Ovary (tissue), 9 donors: Measurements from ENCODE around the gene DNAAF1. TPM values are rescaled to one million over a fixed set of nuclear protein-coding genes. Genes with fewer than 3 reads are reported as not detected.

Source experiments
- DNase-seq, 5 donors: peaks; one replicate each; pipeline ENCODE4 v3.0.0-alpha.2; 2019 to 2020
- H3K27ac ChIP-seq, 2 donors: fragments of 200-600 bp; one replicate each; pipeline versions ENCODE4 v1.5.1 to v1.8.0; 2019 to 2022
- H3K27me3 ChIP-seq: fragments of 200-600 bp; one replicate; pipeline ENCODE4 v1.8.0; 2022
- H3K36me3 ChIP-seq: fragments of 200-600 bp; sonication (generic); one replicate; pipeline ENCODE4 v1.5.1; 2019
- H3K4me1 ChIP-seq: one replicate; pipeline ENCODE4 v1.8.1; 2013; ENCODE audit warnings: mild to moderate bottlenecking, moderate library complexity; ENCODE audit not compliant: insufficient read depth
- H3K4me3 ChIP-seq: fragments of 200-600 bp; sonication (generic); one replicate; pipeline ENCODE4 v1.5.1; 2017
- H3K9me3 ChIP-seq, 2 donors: fragments of 200-600 bp in 1 of 2; sonication (generic) in 1 of 2; one replicate each; pipeline versions ENCODE4 v1.5.1 to v1.8.1; 2013 to 2019; ENCODE audit warnings: mild to moderate bottlenecking in 1 of 2, moderate library complexity in 1 of 2
- CTCF ChIP-seq, 3 donors: fragments of 450-650 bp in 2 of 3; fragments of 200-600 bp in 1 of 3; IDR thresholded peaks; one replicate each; pipeline versions ENCODE4 v1.5.1 to v1.8.0; 2016 to 2022; ENCODE audit warnings: antibody characterized with exemption in 3 of 3, mild to moderate bottlenecking in 1 of 3
- EP300 ChIP-seq: sonication (generic); formaldehyde crosslinking; IDR thresholded peaks from one replicate; pipeline ENCODE4 v1.6.1; 2017; ENCODE audit warnings: antibody characterized with exemption
- POLR2A ChIP-seq: fragments of 450-650 bp; IDR thresholded peaks from one replicate; pipeline ENCODE4 v1.6.1; 2017; ENCODE audit warnings: antibody characterized with exemption, mild to moderate bottlenecking, moderate library complexity
- WGBS, 3 donors: extraction: QIAGEN DNeasy Blood & Tissue Kit in 1 of 3; methylation state at CpG; one replicate each; pipeline versions ENCODE4 v1.1.5 to v1.1.7; 2013 to 2017; 5-methylcytosine and 5-hydroxymethylcytosine counted together
- intact Hi-C, 4 donors: fragments of 100-400 bp; cut with DNase I; formaldehyde crosslinking; loops; one replicate each; pipeline versions ENCODE4 v1.11.0 to v1.15.1; 2022 to 2023
- polyA plus RNA-seq, 2 donors: library from polyadenylated mRNA; stranded (reverse); fragments of 200-250 nt in 1 of 2; fragments of 350-450 nt in 1 of 2; fragmentation: Illumina TruSeq in 1 of 2; extraction: RNeasy Lipid Tissue Mini Kit (QIAGEN cat#74804) in 1 of 2; gene quantifications; one replicate each; pipeline ENCODE4 v1.2.3, GENCODE V29; 2013 to 2014
- total RNA-seq, 7 donors: library from RNA; depleted of rRNA in 2 of 7; stranded (reverse); fragments of >200 nt in 2 of 7; fragmentation: NEBNext Ultra II Directional in 3 of 7; extraction: Animal tissue kit (Norgen Biotek cat#: 25700) in 3 of 7; gene quantifications; one replicate each; pipeline versions ENCODE4 v1.1.0 to v1.2.4, GENCODE V29; 2016 to 2023
- donor health status: DM: no; HTN: no; CAD: no; lungs with moderate emphysema.
- donor health status: DM: no; HTN: no; CAD: no.
- donor health status: Bipolar disorder and iron deficiency.
- donor health status: DM: yes; HTN: yes; CAD: no.
- donor health status: DM: no; HTN: no; CAD: no.
- donor health status: DM: yes; HTN: yes; CAD: no.

Gene DNAAF1
- total and polyA plus RNA-seq, 9 donors: 0.33 to 42.6 (median 1.8) TPM

- Histone ChIP-seq H3K4me1 (peaks cover 5% of the 10 kb centered on the region), H3K9me3 (no peaks in the 10 kb centered on the region), H3K36me3 (no peaks in the 10 kb centered on the region), H3K27me3 (no peaks in the 10 kb centered on the region), H3K27ac (no peak overlapping the region), H3K4me3 (no peak overlapping the region)
- intact Hi-C loops: no loop called here
- no peak for TF ChIP-seq EP300
- no peak for TF ChIP-seq CTCF (IDR thresholded peaks at IDR 0.05)
- no peak for TF ChIP-seq POLR2A
- 95 to 98% (median 96%) methylated on average over 1 of the region's 1 CpG for WGBS, 3 donors
- no peak for DNase-seq
Observed at GRCh38 chr16:84143081-84143480, 2.0 kb upstream of the DNAAF1 start.

- Histone ChIP-seq H3K27ac (peak overlapping the region in 1 of 2 donors; percentile 79), H3K4me1 (peaks cover 5% of the 10 kb centered on the region), H3K27me3 (no peaks in the 10 kb centered on the region), H3K36me3 (no peaks in the 10 kb centered on the region), H3K4me3 (peak overlapping the region; percentile 70), H3K9me3 (no peaks in the 10 kb centered on the region)
- TF ChIP-seq CTCF (IDR thresholded peaks at IDR 0.05) (no peak), EP300 (no peak), POLR2A (no peak)
- intact Hi-C loops: no loop called here
- WGBS, 3 donors: 9 to 13% (median 13%) methylated on average over 13 of the region's 13 CpGs
- DNase-seq: peak in 1 of 5 donors; percentile 52
Observed at GRCh38 chr16:84143784-84144199, 1.3 kb upstream of the DNAAF1 start.

- peak overlapping the region; percentile 70 for H3K4me3 ChIP-seq
- H3K27me3 ChIP-seq: no peaks in the 10 kb centered on the region
- H3K4me1 ChIP-seq: peaks cover 2% of the 10 kb centered on the region
- WGBS, 3 donors: 1% methylated on average over 33 to 39 of the region's 39 CpGs
- DNase-seq: peak in 4 of 5 donors; percentile 19 to 50 (median 42)
- no peaks in the 10 kb centered on the region for H3K36me3 ChIP-seq
- no peak for TF ChIP-seq CTCF (IDR thresholded peaks at IDR 0.05)
- TF ChIP-seq EP300: no peak
- TF ChIP-seq POLR2A: no peak
- intact Hi-C loops: no loop called here
- H3K27ac ChIP-seq: peak overlapping the region; percentile 69 to 79
- H3K9me3 ChIP-seq: no peaks in the 10 kb centered on the region
Observed at GRCh38 chr16:84144209-84144858, 774 bp upstream of the DNAAF1 start.

- H3K27me3 ChIP-seq: no peaks in the 10 kb centered on the region
- intact Hi-C loops: no loop called here
- no peaks in the 10 kb centered on the region for H3K9me3 ChIP-seq
- H3K27ac ChIP-seq: no peak overlapping the region
- H3K36me3 ChIP-seq: no peaks in the 10 kb centered on the region
- WGBS, 3 donors: 84 to 86% (median 85%) methylated on average over 3 of the region's 3 CpGs
- no peak for DNase-seq
- TF ChIP-seq POLR2A (no peak), CTCF (IDR thresholded peaks at IDR 0.05) (no peak), EP300 (no peak)
- H3K4me3 ChIP-seq: no peak overlapping the region
- peaks cover 3% of the 10 kb centered on the region for H3K4me1 ChIP-seq
Observed at GRCh38 chr16:84150926-84151325, 5.8 kb downstream of the DNAAF1 start.
